Stimulated activated CD8-positive, alpha-beta memory T cell treated with anti-CD3 and anti-CD28 coated beads, Interleukin-7, amount 100 ng/mL, for 48 hours (primary cell): ENCODE results near the gene HK1.
A peak's percentile ranks its signal among the peaks of the same experiment; 100 is the strongest.

Experiments
- DNase-seq, 2 donors: peaks; one replicate each; pipeline ENCODE4 v3.0.0-alpha.2; 2020; ENCODE audit warnings: low read depth in 1 of 2; ENCODE audit errors: extremely low read depth in 1 of 2

HK1 gene

DNA sequence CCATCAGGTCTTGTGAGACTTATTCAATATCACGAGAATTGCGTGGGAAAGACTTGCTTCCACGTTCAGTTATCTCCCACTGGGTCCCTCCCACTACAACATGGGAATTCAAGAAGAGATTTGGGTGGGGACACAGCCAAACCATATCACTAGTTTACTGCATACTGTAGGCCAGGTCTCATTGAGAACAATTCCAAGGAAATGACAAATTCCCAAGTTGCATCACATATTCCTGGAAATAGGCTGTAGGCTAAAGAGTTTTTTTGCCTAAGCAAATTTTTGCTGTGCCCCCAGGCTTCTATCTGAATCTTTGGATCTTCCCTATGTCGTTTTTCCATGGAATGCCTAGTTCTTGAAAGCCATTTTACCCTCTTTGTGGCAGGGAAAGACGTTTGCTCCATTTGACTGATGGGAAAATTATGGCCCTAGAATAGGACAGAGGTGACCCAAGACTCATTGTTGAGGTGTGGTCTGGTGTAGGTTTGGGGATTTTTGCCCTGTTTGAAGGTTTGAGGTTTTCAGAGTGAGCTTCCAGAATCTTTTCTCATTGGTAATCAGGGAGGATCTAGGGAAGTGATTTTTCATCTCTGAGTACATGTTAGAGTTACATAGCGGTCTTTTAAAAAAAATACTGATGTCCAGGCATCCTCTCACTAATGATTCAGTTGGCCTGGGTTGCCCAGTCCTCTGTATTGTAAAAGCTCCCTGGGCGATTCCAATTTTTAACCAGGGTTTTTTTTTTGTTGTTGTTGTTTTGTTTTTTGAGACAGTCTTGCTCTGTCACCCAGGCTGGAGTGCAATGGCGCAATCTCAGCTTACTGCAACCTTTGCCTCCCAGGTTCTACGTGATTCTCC lies 94.1 kb downstream of the HK1 start:
- DNase-seq: no peak

DNA sequence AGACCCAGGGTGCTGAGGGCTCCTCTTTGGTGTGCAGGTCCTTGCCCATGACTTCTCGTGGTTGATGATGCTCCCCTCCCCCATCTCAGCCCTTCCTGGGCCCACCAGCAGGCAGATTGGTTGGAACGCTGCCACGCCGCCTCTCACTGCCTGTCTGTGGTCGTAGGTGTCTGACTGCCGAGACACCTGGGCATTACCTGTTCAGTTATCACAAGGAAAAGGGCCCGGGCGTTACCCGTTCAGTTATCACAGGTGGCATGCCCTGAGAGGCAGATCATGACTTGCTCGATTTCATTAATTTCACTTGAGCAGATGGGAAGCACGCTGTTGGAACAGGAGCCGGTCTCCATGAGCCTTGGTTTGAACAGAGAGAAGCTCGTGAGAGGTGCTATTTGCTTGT lies 95.9 kb downstream of the HK1 start:
- DNase-seq: no peak

DNA sequence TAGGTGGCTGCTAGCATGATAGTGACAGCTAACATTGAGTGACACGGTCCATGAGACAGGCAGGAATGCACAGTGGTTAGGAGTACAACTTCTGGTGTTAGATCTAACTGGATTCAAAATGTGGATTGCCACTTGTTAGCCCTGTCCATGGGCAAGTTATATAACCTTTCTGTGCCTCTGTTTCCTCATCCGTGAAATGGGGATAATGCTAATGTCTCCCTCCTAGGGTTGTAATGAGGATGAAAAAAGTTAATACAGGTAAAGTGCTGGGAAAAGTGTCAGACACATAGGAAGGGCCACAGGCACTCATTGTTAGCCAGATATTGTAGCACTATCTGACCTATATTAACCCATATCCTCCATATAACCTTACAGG lies 96.6 kb downstream of the HK1 start:
- DNase-seq: no peak

DNA sequence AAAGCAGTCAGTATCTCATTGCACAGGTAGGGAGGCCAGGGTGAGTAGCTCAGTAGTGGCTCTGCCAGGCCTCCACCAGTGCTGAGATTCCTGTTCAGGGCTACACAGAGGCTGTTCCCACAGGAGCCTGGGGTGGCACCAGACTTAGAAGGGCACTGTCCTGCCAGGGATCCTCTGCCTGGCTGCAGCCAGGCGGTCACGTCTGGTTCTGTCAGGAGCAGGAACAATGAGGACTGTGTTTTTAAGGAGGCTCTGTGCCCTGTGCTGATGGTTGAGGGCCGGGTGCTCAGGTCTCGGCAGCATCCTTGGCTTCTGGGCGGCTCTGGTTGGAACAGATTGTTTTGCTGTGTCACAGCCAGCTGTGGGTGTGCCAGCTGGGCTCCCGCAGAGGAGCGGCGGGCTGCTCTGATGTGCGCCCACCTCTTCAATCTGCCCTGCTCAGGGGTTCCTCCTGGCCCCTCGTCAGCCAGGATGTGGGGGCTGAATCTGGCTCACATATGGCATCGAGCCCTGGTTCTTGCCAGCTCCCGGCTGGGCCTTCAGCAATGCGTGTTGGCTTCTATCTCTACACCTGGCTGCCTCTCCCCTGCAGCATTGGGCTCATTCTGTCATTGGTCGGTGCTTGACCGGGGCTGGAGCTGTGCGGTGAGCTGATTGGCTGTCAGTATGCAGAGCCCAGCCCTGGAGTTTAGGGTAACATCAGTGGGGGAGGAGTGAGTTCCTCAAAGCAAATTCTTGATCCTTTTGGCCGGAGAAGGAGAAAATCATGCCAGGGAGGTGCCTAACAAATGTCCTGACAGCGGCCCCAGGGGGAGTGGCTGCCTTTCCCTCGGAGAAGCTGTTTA lies 97.2 kb downstream of the HK1 start:
- DNase-seq: no peak

DNA sequence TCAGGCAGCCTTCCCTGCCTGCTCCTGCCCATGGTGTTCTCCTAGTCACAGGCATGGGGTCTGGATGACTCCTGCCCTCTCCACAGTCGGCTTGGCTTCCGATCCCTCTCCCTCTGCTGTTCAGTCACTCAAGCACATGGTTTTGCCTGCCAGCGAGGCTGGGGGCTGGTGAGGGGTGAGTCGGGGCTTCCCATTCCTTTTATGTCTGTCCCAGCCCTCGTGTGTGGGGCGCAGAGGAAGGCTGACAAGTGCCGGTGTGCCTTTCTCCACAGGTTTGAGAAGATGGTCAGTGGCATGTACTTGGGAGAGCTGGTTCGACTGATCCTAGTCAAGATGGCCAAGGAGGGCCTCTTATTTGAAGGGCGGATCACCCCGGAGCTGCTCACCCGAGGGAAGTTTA lies 98.4 kb downstream of the HK1 start:
- DNase-seq: no peak

DNA sequence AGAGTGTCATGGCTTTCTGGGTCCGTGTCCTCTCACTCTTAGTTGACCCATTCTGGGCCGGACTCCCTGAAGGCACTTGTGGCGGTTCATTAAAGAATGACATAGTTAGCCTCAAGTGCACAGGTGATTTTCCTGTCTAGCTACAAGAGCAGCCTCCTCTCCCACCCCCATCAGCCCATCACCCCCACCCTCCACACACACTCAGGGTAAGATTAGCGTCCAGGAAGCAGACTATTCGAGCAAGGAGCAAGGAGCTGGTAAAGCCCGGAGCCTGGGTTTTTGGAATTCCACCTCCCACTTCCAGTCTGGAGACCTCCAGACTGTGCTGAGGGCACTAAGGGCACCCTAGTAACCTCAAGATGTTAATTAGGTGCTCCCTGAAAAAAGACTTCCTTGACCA lies 98.9 kb downstream of the HK1 start:
- no peak for DNase-seq

DNA sequence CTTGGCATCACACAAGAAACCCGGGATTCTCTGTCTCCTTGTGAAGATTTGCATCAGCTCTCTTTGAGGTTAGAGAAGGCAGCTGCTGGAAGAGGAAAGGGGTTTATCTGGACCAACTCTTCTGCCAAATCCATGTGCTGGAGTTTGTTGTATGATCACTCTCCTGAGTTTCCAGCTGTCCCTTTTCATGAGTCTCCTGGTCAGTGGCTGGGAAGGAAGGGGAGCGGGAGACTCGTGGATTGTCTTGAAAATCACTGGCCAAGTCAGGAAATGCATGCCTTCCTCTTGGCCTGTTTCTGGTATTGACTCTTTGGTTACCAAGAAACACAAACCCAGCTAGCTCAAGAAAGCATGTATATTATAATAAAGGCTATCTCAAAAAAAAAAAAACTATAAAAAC lies 99.6 kb downstream of the HK1 start:
- no peak for DNase-seq

DNA sequence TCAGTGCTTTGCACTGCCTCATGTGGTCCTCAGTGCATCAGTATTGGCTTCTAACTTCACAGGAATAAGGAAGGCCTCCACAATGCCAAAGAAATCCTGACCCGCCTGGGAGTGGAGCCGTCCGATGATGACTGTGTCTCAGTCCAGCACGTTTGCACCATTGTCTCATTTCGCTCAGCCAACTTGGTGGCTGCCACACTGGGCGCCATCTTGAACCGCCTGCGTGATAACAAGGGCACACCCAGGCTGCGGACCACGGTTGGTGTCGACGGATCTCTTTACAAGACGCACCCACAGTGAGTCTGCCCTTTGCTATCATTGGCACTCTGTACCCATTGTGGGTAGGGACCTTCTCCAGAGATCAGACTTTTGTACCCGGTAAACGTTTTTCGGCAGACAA lies 101.5 kb downstream of the HK1 start:
- no peak for DNase-seq

DNA sequence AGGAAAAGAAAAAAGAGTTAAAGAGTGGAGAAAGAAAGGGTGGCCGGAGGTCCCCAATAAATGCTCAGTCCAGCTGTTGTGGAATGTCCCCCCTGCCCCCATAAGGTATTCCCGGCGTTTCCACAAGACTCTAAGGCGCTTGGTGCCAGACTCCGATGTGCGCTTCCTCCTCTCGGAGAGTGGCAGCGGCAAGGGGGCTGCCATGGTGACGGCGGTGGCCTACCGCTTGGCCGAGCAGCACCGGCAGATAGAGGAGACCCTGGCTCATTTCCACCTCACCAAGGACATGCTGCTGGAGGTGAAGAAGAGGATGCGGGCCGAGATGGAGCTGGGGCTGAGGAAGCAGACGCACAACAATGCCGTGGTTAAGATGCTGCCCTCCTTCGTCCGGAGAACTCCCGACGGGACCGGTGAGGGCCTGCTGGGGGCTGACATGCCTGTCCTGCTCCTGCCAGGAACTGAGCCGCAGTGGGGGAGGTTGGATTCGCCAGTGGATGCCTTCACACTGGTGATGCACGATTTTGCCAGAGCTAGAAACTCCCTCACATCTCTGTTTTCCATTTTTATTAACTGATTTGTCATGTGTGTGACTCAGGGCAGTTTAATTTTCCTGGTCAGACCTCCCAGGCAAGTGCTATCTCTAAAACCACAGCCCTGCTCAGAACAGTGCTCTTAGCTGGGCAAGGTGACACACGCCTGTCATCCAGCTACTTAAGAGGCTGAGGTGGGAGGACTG lies 104.3 kb downstream of the HK1 start:
- DNase-seq: no peak

DNA sequence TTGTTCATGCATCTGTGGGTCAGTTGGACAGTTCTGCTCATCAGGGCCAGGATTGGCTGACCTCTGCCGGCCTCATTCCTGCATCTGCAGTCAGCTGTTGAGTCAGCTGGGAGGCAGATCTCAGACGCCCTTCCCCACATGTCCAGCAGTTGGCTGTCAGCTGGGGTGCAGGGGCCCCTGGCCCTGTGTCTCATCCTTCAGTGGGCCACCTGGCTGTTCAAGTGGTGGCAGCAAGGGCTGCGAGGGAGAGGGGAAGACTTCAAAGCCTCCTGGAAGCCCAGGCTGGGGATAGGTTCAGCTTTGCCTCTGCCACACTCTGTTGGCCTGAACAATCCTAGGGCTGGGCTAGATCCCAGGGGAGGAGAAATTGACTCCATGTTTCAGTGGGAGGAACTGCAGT lies 105.3 kb downstream of the HK1 start:
- DNase-seq: no peak

DNA sequence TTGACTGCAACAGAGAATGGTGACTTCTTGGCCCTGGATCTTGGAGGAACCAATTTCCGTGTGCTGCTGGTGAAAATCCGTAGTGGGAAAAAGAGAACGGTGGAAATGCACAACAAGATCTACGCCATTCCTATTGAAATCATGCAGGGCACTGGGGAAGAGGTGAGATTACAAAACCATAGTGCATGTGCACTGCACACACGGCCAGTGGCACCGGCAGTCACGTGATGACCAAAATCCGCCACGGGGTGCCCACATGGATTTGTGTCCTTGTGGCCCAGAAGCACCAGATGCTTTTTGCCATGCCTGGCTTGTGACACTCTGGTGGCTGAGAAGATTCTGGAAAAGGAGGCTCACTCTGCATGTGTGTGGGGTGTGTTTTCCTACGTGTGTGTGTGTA lies 106.0 kb downstream of the HK1 start:
- DNase-seq: no peak

DNA sequence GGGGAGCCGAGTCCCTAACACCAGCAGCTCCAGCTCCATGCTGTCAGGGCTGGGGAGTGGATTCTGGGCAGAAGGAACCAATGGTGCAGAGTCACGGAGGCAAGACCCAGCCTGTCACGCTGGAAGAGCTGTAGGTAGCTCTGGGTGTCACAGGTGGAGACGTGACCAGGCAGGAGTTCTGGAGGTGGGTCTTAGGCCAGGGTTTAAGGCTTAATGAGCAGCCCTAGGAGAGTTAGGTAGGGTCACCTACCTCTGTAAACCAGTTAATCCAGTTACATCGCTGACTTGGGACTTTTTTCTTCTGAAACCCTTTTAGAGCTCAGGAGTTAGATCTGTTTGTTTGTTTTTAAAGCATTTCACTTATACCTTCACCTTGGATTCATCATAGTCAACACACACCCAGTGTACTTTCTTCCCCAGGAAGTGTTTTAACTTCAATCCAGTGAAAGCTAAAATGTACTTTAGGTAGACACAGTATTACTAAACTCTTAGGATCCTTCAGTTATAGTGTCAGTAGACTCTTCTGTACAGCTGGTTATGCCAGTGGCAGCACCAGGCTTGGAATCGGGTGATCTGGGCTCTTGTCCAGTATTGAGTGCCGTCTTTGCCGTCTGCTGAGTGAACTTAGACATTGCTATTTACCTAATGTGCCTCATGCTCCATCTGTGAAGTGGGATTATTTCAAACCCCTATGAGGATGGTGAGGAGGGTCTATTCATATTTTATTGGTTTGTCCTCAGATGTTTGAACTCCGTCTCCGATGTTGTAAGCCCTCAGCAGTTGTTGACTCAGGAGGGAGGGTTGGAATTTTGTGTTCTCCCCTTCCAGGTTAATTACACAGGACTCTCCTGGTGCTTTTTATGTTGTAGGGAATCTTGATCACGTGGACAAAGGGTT lies 107.4 kb downstream of the HK1 start:
- DNase-seq: no peak

DNA sequence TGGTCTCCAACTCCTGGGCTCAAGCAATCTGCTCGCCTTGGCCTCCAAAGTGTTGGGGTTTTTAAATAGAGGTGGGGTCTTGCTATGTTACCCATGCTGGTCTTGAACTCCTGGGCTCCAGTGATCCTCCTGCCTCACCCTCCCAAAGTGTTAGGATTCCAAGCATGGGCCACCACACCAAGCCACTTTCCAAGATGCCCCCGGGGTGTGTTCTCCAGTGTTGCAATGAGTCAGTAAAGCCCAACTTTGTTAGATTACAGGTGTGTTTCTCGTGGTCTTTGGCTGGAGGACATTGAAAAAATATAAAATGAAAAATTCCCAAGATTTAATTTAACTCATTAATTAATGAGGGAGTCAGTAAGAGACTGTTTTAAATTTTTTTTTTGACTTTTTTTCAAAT lies 109.2 kb downstream of the HK1 start:
- DNase-seq: no peak

DNA sequence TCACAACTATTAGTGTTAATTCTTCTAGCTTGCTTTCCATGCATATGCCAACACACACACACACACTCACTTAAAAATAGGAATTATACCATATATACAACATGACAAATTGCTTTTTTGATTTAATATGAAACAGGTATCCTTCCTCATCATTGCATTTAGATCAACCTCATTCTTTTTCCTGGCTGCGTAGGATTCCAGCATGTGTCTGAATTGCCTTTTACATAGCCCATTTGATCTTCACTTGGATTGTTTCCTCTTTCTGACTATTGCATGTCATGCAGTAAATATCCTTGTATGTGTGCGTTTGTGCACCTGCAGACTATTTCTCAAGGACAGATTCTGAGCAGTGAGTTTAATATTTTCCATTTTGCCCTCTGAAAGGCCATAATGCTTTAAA lies 110.2 kb downstream of the HK1 start:
- DNase-seq: no peak

DNA sequence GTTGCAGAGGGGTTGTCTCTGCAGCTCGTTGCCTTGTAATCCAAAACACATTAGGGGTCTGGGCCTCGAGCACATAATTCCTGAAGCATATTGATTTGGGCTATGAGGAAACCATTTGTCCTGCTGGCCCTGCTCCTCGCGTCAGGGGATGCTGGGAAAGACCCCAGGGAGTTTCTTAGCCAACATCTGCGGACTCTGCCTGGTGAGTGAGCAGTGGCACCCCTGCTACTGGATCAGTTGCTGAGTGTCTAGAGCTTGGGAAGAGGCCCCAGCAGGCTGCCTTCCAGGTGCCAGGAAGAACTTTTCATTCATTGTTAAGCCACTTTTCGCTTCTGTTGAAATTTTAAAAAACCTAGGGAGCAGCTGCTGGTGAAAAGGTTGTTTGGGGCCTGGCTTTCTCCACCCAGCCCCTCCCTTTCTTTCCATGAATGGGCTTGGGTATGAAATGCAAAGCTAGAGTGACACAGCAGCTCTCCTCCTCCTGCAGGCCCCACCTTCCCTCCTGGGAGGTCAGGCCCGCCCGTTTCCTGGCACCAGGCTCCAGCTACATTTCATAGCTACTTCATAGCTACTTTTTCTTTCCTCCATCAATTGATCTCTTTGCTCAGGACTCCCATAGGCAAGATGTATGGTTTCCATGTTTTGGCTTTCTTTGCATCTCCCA lies 111.7 kb downstream of the HK1 start:
- DNase-seq: no peak

DNA sequence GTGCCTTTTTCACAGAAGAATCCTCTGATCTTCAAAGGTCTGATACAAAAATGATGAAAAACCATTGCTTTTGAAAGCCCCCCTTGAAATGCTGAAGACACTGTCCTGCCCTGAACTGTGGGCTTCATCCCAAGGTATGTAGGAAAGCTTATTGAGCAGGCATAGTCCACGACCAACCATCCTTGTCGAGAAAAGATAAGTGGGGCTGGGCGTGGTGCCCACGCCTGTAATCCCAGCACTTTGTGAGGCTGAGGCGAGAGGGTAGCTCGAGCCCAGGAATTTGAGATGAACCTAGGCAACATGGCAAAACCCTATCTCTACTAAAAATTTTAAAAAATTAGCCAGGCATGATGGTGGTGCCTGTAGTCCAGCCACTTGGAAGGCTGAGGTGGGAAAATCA lies 112.9 kb downstream of the HK1 start:
- no peak for DNase-seq

DNA sequence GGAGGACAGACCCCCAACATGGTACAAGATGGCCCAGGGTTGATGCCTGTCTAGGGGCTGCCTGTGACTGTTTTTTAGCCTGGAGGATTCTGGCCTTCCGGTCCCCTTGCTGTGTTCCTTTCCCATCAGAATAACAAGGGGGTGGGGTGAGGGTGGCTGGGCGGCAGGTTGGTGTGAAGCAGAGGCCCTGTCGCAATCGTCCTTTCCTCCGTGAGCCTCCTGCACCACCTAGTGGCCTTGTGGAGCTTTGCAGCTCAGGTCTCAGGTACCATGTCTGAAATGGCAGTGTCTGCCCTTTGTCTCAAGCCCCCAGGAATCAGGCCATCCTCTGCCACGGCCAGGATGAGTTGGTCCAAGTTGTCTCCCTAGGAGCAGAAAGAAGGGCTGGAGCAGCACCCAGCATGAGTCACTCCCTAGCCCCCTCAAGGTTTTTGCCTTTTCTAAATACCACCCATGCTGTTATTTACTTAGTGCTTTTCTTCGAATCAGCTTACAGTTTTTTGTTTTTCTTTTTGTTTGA lies 114.2 kb downstream of the HK1 start:
- DNase-seq: peak; percentile 48 to 67

DNA sequence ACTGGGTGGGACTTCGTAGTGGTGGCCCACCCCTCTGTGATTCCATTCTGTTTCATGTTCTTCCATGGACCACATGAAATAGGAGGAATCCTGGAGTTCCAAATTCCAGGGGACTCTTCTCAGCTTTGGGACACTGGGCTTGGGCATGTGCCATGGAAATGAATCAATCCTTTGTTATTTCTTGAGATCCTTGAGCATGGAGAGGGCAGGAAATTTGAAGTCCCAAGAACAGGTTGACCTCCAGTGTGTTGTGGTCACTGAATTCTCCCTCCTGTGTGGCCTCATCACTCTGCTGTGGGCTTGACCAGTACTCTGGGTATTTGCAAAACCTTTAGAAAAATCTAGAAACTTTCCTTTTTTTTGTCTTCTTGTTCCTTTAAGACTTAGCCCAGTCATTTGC lies 115.7 kb downstream of the HK1 start:
- DNase-seq: no peak

DNA sequence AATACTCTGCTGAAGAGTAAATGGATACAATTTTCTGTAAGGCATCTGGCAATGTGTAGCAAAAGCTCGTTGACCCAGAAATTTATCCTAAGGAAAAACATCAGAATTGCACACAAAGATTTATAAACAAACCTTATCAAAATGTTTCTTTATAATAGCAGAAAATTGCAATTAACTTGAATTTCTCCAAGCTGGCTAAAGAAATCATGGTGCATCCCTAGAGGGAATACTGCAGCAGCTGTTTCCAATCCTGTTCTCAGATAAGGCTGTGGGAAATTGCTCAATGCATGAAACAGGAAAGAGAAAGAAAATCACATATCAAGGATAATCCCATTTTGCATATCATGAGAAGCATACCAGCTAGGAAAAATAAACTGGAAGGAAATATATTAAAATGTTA lies 119.7 kb downstream of the HK1 start:
- no peak for DNase-seq

DNA sequence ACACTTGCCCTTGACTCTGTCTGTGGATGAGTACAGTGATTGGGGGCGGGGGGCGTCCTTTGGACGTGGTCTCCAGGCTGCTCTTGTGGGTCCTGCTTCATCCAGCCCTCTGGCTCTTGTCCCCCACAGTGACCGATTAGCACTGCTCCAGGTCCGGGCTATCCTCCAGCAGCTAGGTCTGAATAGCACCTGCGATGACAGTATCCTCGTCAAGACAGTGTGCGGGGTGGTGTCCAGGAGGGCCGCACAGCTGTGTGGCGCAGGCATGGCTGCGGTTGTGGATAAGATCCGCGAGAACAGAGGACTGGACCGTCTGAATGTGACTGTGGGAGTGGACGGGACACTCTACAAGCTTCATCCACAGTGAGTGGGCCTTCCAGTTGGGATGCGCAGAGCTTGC lies 120.2 kb downstream of the HK1 start:
- no peak for DNase-seq
